Natural killer cell (primary cell): ENCODE results near the gene ARSB. TPM values are rescaled to one million over a fixed set of nuclear protein-coding genes. Genes with fewer than 3 reads are reported as not detected.

Experiments used
- ATAC-seq, 3 donors: fragments of 150-1000 bp in 2 of 3; fragments of 200-7000 bp in 1 of 3; cut with Tn5 transposase; 1 replicate in 1 of 3; 2 replicates in 2 of 3; pipeline ENCODE4 v1.10.0; 2021; ENCODE audit warnings: mild to moderate bottlenecking in 2 of 3, moderate library complexity in 2 of 3
- DNase-seq, 2 donors: peaks; one replicate each; pipeline versions ENCODE4 v3.0.0 to v3.0.0-alpha.2; 2013 to 2021; ENCODE audit warnings: mixed read lengths in 1 of 2
- H3K27ac ChIP-seq: one replicate; pipeline ENCODE4 v1.5.1; 2013; ENCODE audit warnings: mild to moderate bottlenecking, low read length
- H3K27me3 ChIP-seq: one replicate; pipeline ENCODE4 v1.6.1; 2013; ENCODE audit warnings: low read length; ENCODE audit not compliant: control insufficient read depth, insufficient read depth
- H3K36me3 ChIP-seq: one replicate; pipeline ENCODE4 v1.6.1; 2013; ENCODE audit warnings: low read length; ENCODE audit not compliant: control insufficient read depth, insufficient read depth
- H3K4me1 ChIP-seq: one replicate; pipeline ENCODE4 v1.6.1; 2013; ENCODE audit warnings: low read length; ENCODE audit not compliant: control insufficient read depth, insufficient read depth
- H3K4me3 ChIP-seq: one replicate; pipeline ENCODE4 v1.5.1; 2013; ENCODE audit warnings: low read length
- H3K9me3 ChIP-seq: one replicate; pipeline ENCODE4 v1.6.1; 2013; ENCODE audit warnings: low read length; ENCODE audit not compliant: control insufficient read depth, insufficient read depth
- H3K27ac Mint-ChIP-seq, 2 donors: one replicate each; pipeline ENCODE4 v1.8.0; 2022; ENCODE audit warnings: mild to moderate bottlenecking in 2 of 2, mixed read lengths in 2 of 2, moderate library complexity in 1 of 2
- H3K27me3 Mint-ChIP-seq, 2 donors: one replicate each; pipeline ENCODE4 v1.8.0; 2022; ENCODE audit warnings: low read depth in 2 of 2, mixed read lengths in 2 of 2
- H3K36me3 Mint-ChIP-seq: one replicate; pipeline ENCODE4 v1.8.0; 2022; ENCODE audit warnings: mixed read lengths
- H3K4me1 Mint-ChIP-seq, 2 donors: one replicate each; pipeline ENCODE4 v1.8.0; 2022; ENCODE audit warnings: mixed read lengths in 2 of 2
- H3K4me3 Mint-ChIP-seq: one replicate; pipeline ENCODE4 v1.8.0; 2022; ENCODE audit warnings: mild to moderate bottlenecking, moderate library complexity, mixed read lengths
- H3K9me3 Mint-ChIP-seq, 2 donors: one replicate each; pipeline ENCODE4 v1.8.0; 2022; ENCODE audit warnings: mixed read lengths in 2 of 2
- WGBS: methylation state at CpG from one replicate; pipeline ENCODE4 v1.1.7; 2013; ENCODE audit warnings: missing lambda C conversion rate; ENCODE audit not compliant: insufficient coverage; 5-methylcytosine and 5-hydroxymethylcytosine counted together
- intact Hi-C: fragments of 100-400 bp; cut with micrococcal nuclease; formaldehyde crosslinking; loops from one replicate; pipeline ENCODE4 v1.14.2; 2022
- total RNA-seq, 4 donors: library from RNA; stranded (reverse); fragments of 120-200 nt in 1 of 4; gene quantifications; one replicate each; pipeline versions ENCODE4 v1.2.3 to v1.2.4, GENCODE V29; 2013 to 2022
- TF ChIP-seq, protein P1 (sequence below): fragments of 200-600 bp; IDR thresholded peaks from one replicate; pipeline ENCODE4 v1.8.0; 2022; ENCODE audit warnings: antibody characterized with exemption

ARSB gene
- total RNA-seq, 3 donors from 2014 or later (not counting 1 experiment from before 2014, with no cell fraction given): 8.6 to 12.8 (median 8.9) TPM

DNA sequence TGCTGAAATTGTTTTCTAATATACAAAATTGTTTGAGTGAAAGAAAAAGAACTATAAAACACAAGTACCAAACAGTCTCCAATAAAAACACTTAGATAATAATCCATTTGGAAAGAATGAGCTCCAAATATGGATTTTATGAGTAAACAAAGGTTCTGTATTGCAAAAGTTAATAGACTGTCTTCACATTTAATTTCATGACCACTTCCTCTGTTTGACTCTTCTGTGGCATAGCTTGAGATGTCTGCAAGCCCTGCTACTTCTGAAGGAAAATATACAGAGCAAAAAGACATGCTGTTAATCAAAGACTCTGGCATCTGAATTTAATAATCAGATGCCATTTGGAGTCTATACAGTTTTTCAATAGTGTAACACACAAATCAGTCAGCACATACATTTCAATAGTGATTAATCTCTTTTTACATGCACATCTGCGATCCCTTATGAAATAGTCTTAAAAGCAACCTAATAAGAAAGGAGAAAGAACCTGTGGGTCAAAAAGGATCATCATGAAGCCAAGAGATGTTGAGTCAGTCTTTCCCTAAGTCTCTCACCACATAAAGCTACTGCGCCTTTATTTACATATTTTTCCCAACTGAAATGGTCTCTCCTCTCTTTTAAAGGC, 171.1 kb downstream of the ARSB start:
- Mint-ChIP-seq H3K27ac (no peak overlapping the region), H3K27me3 (no peaks in the 10 kb centered on the region), H3K4me3 (no peak overlapping the region), H3K9me3 (no peaks in the 10 kb centered on the region), H3K36me3 (no peaks in the 10 kb centered on the region), H3K4me1 (peaks cover 0 to 6% of the 10 kb centered on the region in 2 donors)
- Histone ChIP-seq H3K27me3 (no peaks in the 10 kb centered on the region), H3K36me3 (no peaks in the 10 kb centered on the region), H3K4me1 (no peaks in the 10 kb centered on the region), H3K4me3 (no peak overlapping the region), H3K9me3 (no peaks in the 10 kb centered on the region), H3K27ac (no peak overlapping the region)
- no peak for DNase-seq
- no peak for ATAC-seq
- 100% methylated on average over 2 of the region's 2 CpGs for WGBS
- TF ChIP-seq, protein P1, sequence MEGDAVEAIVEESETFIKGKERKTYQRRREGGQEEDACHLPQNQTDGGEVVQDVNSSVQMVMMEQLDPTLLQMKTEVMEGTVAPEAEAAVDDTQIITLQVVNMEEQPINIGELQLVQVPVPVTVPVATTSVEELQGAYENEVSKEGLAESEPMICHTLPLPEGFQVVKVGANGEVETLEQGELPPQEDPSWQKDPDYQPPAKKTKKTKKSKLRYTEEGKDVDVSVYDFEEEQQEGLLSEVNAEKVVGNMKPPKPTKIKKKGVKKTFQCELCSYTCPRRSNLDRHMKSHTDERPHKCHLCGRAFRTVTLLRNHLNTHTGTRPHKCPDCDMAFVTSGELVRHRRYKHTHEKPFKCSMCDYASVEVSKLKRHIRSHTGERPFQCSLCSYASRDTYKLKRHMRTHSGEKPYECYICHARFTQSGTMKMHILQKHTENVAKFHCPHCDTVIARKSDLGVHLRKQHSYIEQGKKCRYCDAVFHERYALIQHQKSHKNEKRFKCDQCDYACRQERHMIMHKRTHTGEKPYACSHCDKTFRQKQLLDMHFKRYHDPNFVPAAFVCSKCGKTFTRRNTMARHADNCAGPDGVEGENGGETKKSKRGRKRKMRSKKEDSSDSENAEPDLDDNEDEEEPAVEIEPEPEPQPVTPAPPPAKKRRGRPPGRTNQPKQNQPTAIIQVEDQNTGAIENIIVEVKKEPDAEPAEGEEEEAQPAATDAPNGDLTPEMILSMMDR: no peak
- intact Hi-C loops: no loop called here

DNA sequence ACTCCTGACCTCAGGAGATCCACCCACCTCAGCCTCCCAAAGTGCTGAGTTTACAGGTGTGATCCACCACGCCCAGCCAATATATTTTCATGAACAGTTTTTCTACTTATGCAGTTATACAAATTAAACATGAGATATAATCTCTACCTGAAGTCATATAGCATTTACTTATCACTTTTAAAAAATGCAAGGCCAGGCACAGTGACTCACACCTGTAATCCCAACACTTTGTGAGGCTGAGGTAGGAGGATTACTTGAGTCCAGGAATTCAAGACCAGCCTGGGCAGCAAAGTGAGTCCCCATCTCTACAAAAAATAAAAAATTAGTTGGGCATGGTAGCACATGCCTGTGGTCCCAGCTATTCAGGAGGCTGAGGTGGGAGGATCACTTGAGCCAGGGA, 171.8 kb downstream of the ARSB start:
- Histone ChIP-seq H3K9me3 (no peaks in the 10 kb centered on the region), H3K27me3 (no peaks in the 10 kb centered on the region), H3K4me1 (no peaks in the 10 kb centered on the region), H3K36me3 (no peaks in the 10 kb centered on the region), H3K27ac (no peak overlapping the region), H3K4me3 (no peak overlapping the region)
- no peak for DNase-seq
- H3K4me1 Mint-ChIP-seq: peaks cover 0 to 6% of the 10 kb centered on the region in 2 donors
- H3K27ac Mint-ChIP-seq: no peak overlapping the region
- 94% methylated on average over 1 of the region's 1 CpG for WGBS
- no peak overlapping the region for H3K4me3 Mint-ChIP-seq
- intact Hi-C loops: no loop called here
- no peaks in the 10 kb centered on the region for H3K36me3 Mint-ChIP-seq
- TF ChIP-seq, protein P1: no peak
- H3K27me3 Mint-ChIP-seq: no peaks in the 10 kb centered on the region
- H3K9me3 Mint-ChIP-seq: no peaks in the 10 kb centered on the region
- ATAC-seq: no peak

DNA sequence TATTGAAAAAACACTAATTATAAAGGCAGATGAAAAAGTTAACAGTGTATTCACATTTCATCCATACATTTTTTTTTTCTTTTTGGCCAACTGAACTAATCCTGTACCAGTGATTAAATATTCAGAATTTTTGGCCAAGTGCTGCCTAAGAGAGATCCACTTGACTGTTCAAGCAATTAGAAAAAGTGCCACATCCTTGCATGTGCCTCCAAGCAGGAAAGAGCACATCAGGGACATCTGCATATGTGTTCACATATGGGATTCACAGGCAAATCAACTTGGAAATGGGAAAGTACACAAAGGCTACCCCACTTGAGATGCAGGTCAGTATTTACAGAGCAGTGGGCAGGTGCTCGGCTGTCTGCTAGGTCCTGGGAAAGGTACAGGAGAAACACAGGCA, 173.2 kb downstream of the ARSB start:
- Histone ChIP-seq H3K27me3 (no peaks in the 10 kb centered on the region), H3K36me3 (no peaks in the 10 kb centered on the region), H3K4me3 (no peak overlapping the region), H3K27ac (no peak overlapping the region), H3K4me1 (no peaks in the 10 kb centered on the region), H3K9me3 (no peaks in the 10 kb centered on the region)
- intact Hi-C loops: no loop called here
- H3K36me3 Mint-ChIP-seq: no peaks in the 10 kb centered on the region
- H3K9me3 Mint-ChIP-seq: no peaks in the 10 kb centered on the region
- no peak overlapping the region for H3K27ac Mint-ChIP-seq
- TF ChIP-seq, protein P1: no peak
- ATAC-seq (no peak), DNase-seq (no peak)
- 95% methylated on average over 1 of the region's 1 CpG for WGBS
- H3K4me1 Mint-ChIP-seq: peaks cover 0 to 6% of the 10 kb centered on the region in 2 donors
- no peak overlapping the region for H3K4me3 Mint-ChIP-seq
- no peaks in the 10 kb centered on the region for H3K27me3 Mint-ChIP-seq
